ENCODE data around the gene PCSK1.

GRCh38 chr5:96439477-96440184, 6.6 kb upstream of the PCSK1 start:
- no peak for TF ChIP-seq POLR2AphosphoS5 (IDR thresholded peaks at IDR 0.05)
- no peak for TF ChIP-seq POLR2A (IDR thresholded peaks at IDR 0.05)
- TF ChIP-seq CTCF (IDR thresholded peaks at IDR 0.05): no peak

Data from stomach (tissue), 4 donors.